NCI-H1092 (cell line): ENCODE measurements around the gene IL3.
"Not testable (repeated sequence)": the region's sequence is repeated elsewhere in the genome, so short reads cannot be mapped to it uniquely, and the experiment has no call there.

Source experiments
- DNase-seq: peaks from one replicate; lab custom pipeline; 2025; lab: John Stamatoyannopoulos, UW

The IL3 gene

DNA sequence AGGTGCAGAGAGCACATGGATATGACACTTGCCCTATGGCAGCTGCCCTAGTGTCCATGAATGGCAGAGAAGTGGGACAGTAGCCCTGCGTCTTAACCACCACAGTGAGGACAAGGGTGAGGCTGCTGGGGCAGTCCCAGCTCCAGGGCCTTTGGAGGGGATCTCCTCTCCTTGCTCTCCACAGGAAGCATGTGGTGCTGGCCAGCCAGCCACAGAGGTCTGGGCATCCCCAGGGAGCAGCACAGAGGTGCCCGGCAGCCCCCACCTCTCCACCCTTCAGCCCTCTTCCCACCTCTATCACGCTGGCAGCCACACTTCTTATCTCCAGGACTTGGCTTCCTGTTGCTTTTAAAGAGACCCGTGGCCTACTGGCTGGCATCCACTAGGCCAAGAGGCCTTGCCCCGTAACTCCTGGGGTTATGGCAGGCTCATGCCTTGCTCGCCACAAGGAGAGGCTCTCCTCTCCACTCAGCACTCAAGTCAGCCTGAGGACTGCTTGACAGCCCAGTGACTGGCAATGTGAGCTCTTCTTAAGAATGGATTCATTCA lies 35.0 kb downstream of the IL3 start:
- no peak for DNase-seq

DNA sequence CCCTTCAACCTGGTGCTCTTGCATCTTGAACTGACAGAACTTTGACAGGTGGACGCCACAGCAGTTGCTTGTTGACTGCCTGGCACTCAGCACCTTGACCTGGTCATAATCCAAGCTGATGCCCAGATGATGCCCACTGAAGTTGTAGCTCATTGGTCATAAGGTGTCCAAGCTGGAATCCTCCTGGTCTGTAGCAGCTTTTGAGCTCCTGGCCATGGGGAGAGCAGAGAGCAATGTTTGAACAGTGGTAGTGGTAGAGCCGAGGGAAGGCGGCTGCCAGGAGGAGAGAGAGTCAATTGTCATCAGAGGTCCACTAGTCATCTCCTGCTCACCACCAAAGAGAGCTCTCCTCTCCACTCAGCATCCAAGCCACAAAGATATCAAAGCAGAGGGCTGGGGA lies 36.4 kb downstream of the IL3 start:
- DNase-seq: no peak

- DNase-seq: no peak
These were observed 37.7 kb downstream of the IL3 start for GRCh38 chr5:132098151-132098594.

- no peak for DNase-seq
These were observed 38.2 kb downstream of the IL3 start for GRCh38 chr5:132098621-132099020.

- DNase-seq: no peak
These were observed 38.8 kb downstream of the IL3 start for GRCh38 chr5:132099076-132099748.

DNA sequence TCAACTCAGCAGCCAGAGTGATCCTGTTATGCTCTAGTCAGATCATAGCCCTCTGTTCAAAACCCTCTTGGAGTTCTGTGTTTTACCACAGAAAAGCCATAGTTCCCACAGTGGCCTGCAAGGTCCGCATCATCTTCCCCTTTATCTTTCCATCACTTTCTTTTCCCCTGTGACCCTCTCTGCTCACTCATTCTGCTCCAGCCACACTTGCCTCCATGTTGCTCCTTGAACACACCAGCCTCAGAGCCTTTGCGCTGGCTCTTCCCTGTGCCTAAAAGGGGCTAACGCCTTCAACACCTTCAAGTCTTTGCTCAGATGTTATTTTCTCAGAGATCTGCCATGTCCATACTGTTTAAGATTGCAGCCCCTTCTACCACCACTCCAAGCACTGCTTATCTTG lies 39.5 kb downstream of the IL3 start:
- DNase-seq: no peak

DNA sequence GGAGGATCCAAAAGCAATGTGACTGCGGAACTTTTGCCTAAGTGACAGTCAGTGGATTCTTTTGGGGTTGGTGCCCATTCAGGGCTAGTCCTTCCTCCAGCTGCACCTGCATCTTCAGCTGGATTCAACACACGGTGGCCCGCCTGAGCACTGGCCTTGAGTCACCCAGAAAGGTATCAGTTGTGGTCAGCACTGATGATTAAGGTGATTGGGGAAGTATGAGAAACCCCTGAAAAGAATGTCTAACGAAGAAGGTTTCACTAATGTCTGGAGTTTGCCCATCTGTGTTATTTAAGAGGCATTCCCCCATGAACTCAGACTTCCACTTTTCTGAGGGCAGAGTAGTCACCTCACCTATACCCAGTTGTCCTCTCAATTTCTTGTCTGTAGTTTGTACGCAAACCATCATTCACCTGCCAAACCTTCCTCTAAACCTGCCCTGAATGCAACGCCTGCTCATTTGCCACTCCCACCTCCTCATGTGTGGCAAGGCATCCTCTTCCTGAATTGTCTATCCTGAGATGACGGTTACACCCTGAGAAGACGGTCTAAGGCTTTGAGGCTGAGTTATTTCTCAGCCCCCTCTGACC lies 40.3 kb downstream of the IL3 start:
- DNase-seq: no peak

DNA sequence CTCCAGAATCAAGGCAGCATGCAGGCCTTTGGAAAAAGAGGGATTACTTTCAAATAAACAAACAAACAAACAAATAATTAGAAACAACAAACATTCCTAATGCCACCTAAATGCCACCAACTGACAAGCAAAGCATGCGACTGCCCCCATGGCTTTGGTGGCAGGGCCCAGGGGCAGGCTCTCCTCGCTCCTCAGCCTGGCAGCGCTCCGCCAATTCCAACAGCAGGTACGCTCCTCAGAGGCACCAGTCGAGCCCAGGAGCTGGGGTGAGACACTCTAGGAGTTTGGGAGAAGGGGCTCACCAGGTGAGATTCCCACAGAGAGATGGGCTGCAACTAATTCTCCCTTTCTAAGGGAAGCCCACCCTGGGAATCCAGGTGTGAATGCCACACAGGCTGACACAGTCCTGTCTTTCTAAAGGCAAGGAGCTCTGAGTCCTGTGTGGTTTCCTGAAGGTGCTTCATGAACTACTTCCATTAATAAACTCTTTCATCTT lies 41.0 kb downstream of the IL3 start:
- DNase-seq: no peak

GRCh38 chr5:132102101-132102701 lies 41.7 kb downstream of the IL3 start:
- DNase-seq: no peak

GRCh38 chr5:132102944-132103331 lies 42.5 kb downstream of the IL3 start:
- no peak for DNase-seq

- no peak for DNase-seq
These were observed 43.0 kb downstream of the IL3 start for GRCh38 chr5:132103332-132103951.

DNA sequence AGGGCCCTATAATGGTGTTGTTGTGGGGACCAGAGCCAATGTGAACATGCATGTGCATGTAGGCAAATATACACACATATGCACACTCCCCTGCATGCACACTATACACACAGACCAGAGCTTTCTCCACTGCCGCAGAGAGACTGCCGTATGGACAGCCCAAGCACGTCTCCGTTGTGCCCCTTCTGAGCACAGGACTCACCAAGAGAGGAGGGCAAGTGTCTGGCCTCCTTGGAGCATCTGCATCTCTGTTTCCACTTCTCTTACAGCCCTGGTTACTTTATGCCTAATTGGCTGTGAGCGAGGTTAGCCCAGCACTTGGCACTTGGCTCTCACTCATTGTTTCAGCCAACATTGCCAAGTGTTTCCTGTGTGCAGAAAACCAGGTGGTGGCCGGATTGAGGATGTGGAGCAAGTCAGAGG lies 43.5 kb downstream of the IL3 start:
- no peak for DNase-seq

DNA sequence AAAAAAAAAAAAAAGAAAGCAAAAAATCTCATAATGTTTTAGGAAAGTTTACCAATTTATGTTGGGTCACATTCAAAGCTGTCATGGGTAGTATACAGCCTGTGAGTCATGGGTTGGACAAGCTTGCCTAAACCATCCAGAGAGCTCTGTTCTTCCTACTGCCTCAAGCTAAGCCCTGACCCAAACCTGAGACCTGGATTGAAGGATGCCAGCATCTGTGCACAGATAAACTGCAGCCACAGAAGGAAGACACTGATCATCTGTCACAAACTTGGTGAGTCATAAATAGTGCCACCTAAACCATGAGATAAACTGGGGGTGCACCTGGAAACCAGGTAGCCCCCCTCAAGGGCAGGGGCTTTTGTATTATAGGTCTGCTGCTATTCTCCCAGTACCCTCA lies 44.1 kb downstream of the IL3 start:
- DNase-seq: no peak

DNA sequence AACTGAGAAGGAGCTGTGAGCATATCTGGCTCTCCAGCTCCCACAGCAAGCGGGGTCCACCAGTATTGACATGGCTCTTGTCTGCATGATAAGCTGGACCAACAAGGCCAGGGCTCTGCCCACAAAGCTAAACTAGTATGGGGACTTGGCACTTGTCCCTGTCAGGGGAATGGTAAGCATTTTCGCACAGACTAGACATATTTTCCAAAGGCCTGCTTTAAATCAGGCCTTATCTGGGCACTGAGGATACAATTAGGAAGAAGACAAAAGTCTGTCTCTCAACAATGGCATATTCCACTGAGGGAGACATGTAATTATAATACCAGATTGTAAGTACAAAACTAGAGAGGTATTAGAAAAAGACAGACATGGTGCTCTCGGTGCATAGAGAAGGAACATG lies 45.2 kb downstream of the IL3 start:
- DNase-seq: no peak

DNA sequence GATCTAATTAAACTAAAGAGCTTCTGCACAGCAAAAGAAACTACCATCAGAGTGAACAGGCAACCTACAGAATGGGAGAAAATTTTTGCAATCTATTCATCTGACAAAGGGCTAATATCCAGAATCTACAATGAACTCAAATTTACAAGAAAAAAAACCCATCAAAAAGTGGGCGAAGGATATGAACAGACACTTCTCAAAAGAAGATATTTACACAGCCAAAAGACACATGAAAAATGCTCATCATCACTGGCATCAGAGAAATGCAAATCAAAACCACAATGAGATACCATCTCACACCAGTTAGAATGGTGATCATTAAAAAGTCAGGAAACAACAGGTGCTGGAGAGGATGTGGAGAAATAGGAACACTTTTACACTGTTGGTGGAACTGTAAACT lies 48.0 kb downstream of the IL3 start:
- DNase-seq: not testable (repeated sequence)

DNA sequence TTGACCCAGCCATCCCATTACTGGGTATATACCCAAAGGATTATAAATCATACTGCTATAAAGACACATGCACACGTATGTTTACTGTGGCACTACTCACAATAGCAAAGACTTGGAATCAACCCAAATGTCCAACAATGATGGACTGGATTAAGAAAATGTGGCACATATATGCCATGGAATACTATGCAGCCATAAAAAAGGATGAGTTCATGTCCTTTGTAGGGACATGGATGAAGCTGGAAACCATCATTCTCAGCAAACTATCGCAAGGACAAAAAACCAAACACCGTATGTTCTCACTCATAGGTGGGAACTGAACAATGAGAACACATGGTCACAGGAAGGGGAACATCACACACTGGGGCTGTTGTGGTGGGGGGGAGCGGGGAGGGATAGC lies 48.5 kb downstream of the IL3 start:
- not testable (repeated sequence) for DNase-seq

GRCh38 chr5:132109494-132110053 lies 49.1 kb downstream of the IL3 start:
- no peak for DNase-seq

- DNase-seq: no peak
These were observed 49.7 kb downstream of the IL3 start for GRCh38 chr5:132110195-132110594.

DNA sequence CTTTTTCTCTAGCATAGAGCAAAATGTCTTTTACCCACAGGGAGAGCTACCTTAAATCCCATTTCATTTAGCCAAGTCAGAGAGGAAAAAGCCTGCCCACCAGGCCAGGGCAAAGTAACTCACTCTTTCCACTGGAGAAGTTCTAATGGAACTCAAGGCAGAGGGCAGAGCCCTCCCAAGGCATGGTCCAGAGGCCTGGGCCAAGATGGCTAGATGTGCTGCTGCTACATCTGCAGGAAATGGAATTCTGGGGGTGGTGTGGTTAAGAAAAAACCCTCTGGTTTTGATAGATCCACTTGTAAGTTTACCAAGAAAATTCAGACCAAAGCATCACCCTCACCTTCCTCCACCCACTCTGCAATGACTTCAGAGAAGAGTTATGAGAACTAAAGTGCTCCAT lies 50.5 kb downstream of the IL3 start:
- DNase-seq: no peak

GRCh38 chr5:132112111-132112510 lies 51.7 kb downstream of the IL3 start:
- DNase-seq: no peak
